ENCODE data around the gene CREBBP.

The CREBBP gene

DNA sequence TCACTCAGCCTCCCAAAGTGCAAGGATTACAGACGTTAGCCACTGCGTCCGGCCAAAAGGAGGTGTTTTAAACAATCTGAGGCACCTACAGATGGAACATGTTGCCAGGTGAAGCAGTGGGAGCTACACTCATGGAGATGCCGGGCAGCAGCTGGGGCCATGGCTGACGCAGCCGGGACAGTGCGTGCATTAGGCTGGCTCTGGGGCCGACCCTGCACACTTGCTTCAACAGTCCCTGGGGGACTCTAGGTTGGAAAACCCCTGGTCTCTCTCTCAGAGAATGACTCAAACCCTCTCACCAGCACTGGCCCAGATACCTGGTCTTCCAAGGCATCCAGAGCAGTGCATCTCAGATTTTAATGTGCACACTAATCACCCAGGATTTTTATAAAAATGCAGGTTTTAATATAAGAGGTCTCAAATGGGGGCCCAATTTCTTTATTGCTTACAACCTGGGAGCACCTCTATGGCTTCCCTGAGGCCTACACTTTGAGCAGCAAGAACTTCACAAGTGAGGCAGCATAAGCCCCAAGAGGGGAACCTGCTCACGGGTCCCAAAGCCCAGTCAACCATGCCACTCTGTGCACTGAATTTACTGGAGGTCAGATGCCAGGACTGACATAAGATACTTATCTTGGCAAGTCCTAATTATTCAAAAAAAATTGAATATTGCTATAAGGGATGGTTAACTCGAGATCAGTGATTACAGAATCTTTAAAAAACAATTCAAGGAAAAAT is 92.4 kb downstream of the CREBBP start:
- Histone ChIP-seq H3K36me3 (ENCODE audit: insufficient read depth) (peaks cover 16% of the 10 kb centered on the region; the same call in 1 of the 2 replicates), H3K4me3 (IDR thresholded peaks at IDR 0.05; ENCODE audit: insufficient read depth, low read depth, low read length) (no peak overlapping the region), H3K27me3 (ENCODE audit: insufficient read depth, low read depth) (no peaks in the 10 kb centered on the region), H4K20me1 (ENCODE audit: insufficient read depth) (peaks cover 43% of the 10 kb centered on the region), H3K4me2 (no peak overlapping the region), H3K4me1 (ENCODE audit: low read depth, poor library complexity, severe bottlenecking) (peaks cover 35% of the 10 kb centered on the region), H2AFZ (ENCODE audit: low read depth) (no peak overlapping the region), H3K9ac (no peak overlapping the region), H3K27ac (no peak overlapping the region), H3K79me2 (ENCODE audit: insufficient read depth, low read depth) (peaks cover 6% of the 10 kb centered on the region; the same call in 1 of the 2 replicates)
- TF ChIP-seq, protein P1, sequence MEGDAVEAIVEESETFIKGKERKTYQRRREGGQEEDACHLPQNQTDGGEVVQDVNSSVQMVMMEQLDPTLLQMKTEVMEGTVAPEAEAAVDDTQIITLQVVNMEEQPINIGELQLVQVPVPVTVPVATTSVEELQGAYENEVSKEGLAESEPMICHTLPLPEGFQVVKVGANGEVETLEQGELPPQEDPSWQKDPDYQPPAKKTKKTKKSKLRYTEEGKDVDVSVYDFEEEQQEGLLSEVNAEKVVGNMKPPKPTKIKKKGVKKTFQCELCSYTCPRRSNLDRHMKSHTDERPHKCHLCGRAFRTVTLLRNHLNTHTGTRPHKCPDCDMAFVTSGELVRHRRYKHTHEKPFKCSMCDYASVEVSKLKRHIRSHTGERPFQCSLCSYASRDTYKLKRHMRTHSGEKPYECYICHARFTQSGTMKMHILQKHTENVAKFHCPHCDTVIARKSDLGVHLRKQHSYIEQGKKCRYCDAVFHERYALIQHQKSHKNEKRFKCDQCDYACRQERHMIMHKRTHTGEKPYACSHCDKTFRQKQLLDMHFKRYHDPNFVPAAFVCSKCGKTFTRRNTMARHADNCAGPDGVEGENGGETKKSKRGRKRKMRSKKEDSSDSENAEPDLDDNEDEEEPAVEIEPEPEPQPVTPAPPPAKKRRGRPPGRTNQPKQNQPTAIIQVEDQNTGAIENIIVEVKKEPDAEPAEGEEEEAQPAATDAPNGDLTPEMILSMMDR (conservative IDR thresholded peaks at IDR 0.05; ENCODE audit: low read depth, low read length): no peak

DNA sequence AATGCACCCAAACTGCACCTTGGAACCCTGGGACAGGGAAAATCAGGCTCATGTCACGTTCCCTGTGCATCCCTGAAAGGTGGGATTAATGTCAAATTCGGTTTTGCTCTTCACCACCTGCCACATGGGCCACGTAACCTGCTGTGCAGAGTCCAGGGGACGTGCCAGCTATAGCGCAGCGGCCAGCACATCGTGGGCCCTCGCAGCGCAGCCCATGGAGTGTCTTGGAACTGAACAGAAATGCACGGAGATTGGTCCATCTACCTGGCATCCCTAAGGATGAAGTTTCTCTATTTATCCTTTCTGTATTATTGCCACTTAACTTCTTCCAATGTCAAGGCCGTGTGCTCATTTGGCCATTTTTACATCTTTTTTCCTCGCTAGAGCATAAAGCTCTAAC is 95.1 kb downstream of the CREBBP start:
- Histone ChIP-seq H3K79me2 (ENCODE audit: insufficient read depth, low read depth) (peaks cover 9% of the 10 kb centered on the region; the same call in 1 of the 2 replicates), H3K4me3 (IDR thresholded peaks at IDR 0.05; ENCODE audit: insufficient read depth, low read depth, low read length) (no peak overlapping the region), H3K9ac (no peak overlapping the region), H2AFZ (ENCODE audit: low read depth) (no peak overlapping the region), H4K20me1 (ENCODE audit: insufficient read depth) (peaks cover 28% of the 10 kb centered on the region), H3K27me3 (ENCODE audit: insufficient read depth, low read depth) (no peaks in the 10 kb centered on the region), H3K36me3 (ENCODE audit: insufficient read depth) (no peaks in the 10 kb centered on the region; the same call in 1 of the 2 replicates), H3K27ac (no peak overlapping the region), H3K4me1 (ENCODE audit: low read depth, poor library complexity, severe bottlenecking) (peaks cover 28% of the 10 kb centered on the region), H3K4me2 (no peak overlapping the region)
- TF ChIP-seq, protein P1 (conservative IDR thresholded peaks at IDR 0.05; ENCODE audit: low read depth, low read length): no peak

DNA sequence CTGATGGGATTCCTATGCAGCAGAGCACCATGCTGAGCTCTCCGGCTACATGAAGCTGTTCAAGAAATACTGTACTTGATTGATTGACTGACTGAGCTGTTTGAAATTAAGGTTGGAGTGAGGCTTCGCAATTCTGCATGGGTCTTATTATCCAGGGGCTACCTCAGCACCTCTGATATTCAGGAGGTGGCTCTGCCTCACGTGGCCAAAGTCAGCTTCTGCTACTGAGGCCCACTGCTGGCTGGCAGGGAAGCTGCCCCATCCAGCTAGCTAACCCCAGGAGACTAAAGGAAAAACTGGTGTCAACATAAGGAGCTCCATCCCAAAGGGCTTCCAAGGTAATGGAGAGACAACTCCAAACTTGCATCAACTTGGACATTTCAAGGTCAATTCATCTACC is 97.0 kb downstream of the CREBBP start:
- TF ChIP-seq, protein P1 (conservative IDR thresholded peaks at IDR 0.05; ENCODE audit: low read depth, low read length): no peak
- Histone ChIP-seq H3K4me2 (no peak overlapping the region), H3K27me3 (ENCODE audit: insufficient read depth, low read depth) (no peaks in the 10 kb centered on the region), H3K36me3 (ENCODE audit: insufficient read depth) (no peaks in the 10 kb centered on the region; the same call in 1 of the 2 replicates), H2AFZ (ENCODE audit: low read depth) (no peak overlapping the region), H4K20me1 (ENCODE audit: insufficient read depth) (peaks cover 12% of the 10 kb centered on the region), H3K9ac (no peak overlapping the region), H3K4me1 (ENCODE audit: low read depth, poor library complexity, severe bottlenecking) (peaks cover 9% of the 10 kb centered on the region), H3K4me3 (IDR thresholded peaks at IDR 0.05; ENCODE audit: insufficient read depth, low read depth, low read length) (no peak overlapping the region), H3K27ac (no peak overlapping the region), H3K79me2 (ENCODE audit: insufficient read depth, low read depth) (peaks cover 9% of the 10 kb centered on the region; the same call in 1 of the 2 replicates)

DNA sequence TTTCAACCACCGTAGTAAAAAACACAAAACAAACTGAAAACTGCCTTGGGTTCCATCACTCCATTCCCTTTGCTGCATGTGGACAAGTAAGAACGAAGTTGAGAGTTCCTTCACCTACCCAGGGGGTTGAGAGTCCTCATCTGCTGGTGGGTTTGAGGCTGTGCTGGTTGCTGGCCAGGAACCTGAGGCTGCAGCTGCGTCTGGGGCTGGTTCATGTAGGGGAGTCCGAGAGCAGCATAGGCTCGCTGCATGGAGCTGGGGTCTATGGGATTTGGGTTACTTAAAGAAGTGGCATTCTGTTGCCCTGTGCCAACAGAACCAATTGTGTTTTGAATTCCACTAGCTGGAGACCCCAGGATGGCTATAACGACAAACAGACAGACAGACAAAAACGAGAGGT is 97.9 kb downstream of the CREBBP start:
- Histone ChIP-seq H3K9ac (no peak overlapping the region), H3K4me1 (ENCODE audit: low read depth, poor library complexity, severe bottlenecking) (no peaks in the 10 kb centered on the region), H3K27ac (no peak overlapping the region), H3K27me3 (ENCODE audit: insufficient read depth, low read depth) (no peaks in the 10 kb centered on the region), H4K20me1 (ENCODE audit: insufficient read depth) (peaks cover 3% of the 10 kb centered on the region; the same call in 1 of the 2 replicates), H3K4me3 (IDR thresholded peaks at IDR 0.05; ENCODE audit: insufficient read depth, low read depth, low read length) (no peak overlapping the region), H2AFZ (ENCODE audit: low read depth) (no peak overlapping the region), H3K4me2 (no peak overlapping the region), H3K36me3 (ENCODE audit: insufficient read depth) (no peaks in the 10 kb centered on the region; the same call in 1 of the 2 replicates), H3K79me2 (ENCODE audit: insufficient read depth, low read depth) (peaks cover 9% of the 10 kb centered on the region; the same call in 1 of the 2 replicates)
- TF ChIP-seq, protein P1 (conservative IDR thresholded peaks at IDR 0.05; ENCODE audit: low read depth, low read length): no peak
